ENCODE measurements around the gene RSPRY1. TPM values are rescaled to one million over a fixed set of nuclear protein-coding genes. Genes with fewer than 3 reads are reported as not detected.

The RSPRY1 gene
- total and polyA plus RNA-seq, 12 donors, result 7.7 to 43.5 (median 25.5) TPM

DNA sequence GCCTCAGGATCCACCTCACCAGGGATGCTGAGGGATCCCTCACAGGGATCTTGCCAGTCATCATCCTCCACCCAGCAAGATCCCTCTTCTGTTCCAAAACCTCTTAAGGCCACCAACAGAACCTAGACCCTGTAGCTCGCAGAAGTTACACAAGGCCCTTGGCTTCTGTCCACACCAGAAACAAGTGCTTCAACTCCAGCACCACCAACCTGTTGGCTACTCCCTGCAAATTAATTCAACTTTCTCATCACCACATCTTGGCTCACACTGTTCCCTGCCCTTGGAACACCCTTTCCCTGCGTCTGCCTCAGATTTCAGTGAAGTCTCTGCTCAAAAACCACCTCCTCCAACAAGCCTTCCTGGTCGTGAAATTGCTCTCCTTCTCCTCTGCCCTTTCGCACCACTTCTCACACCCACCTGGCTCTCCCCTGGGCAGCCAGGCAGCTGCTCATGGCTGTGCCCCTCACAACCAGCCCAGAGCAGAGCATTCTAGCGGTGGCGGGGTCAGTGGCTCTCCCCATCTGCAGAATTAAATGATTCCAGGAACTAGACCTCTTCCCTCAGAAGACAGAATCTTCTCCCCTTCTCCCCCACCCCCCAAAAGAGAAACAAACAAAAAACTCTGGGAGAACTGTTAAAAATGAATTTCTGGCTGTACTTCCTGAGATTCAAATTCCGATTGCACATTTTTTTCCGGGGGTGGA, 96.5 kb downstream of the RSPRY1 start:
- Histone ChIP-seq H3K9me3 (replicated peaks in 1 of 3) (no peaks in the 10 kb centered on the region), H3K4me1 (replicated peaks in 1 of 2) (peaks cover 16 to 18% of the 10 kb centered on the region in 2 donors), H3K27ac (no peak overlapping the region), H3K36me3 (replicated peaks in 1 of 2) (no peaks in the 10 kb centered on the region), H3K4me3 (no peak overlapping the region), H3K27me3 (no peaks in the 10 kb centered on the region)
- TF ChIP-seq POLR2A (IDR thresholded peaks at IDR 0.05), result no peak
- TF ChIP-seq, protein P1, sequence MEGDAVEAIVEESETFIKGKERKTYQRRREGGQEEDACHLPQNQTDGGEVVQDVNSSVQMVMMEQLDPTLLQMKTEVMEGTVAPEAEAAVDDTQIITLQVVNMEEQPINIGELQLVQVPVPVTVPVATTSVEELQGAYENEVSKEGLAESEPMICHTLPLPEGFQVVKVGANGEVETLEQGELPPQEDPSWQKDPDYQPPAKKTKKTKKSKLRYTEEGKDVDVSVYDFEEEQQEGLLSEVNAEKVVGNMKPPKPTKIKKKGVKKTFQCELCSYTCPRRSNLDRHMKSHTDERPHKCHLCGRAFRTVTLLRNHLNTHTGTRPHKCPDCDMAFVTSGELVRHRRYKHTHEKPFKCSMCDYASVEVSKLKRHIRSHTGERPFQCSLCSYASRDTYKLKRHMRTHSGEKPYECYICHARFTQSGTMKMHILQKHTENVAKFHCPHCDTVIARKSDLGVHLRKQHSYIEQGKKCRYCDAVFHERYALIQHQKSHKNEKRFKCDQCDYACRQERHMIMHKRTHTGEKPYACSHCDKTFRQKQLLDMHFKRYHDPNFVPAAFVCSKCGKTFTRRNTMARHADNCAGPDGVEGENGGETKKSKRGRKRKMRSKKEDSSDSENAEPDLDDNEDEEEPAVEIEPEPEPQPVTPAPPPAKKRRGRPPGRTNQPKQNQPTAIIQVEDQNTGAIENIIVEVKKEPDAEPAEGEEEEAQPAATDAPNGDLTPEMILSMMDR (IDR thresholded peaks at IDR 0.05), result no peak
- DNase-seq, result no peak
- WGBS, 4 donors, result 78 to 85% (median 82%) methylated on average over 8 of the region's 8 CpGs
- intact Hi-C loops (cut with DNase I), result loop anchor here in 1 of 2 donors (10.0 kb wide), 1 partner anchor 188 kb away; the partner anchor contains the start of gene CPNE2

DNA sequence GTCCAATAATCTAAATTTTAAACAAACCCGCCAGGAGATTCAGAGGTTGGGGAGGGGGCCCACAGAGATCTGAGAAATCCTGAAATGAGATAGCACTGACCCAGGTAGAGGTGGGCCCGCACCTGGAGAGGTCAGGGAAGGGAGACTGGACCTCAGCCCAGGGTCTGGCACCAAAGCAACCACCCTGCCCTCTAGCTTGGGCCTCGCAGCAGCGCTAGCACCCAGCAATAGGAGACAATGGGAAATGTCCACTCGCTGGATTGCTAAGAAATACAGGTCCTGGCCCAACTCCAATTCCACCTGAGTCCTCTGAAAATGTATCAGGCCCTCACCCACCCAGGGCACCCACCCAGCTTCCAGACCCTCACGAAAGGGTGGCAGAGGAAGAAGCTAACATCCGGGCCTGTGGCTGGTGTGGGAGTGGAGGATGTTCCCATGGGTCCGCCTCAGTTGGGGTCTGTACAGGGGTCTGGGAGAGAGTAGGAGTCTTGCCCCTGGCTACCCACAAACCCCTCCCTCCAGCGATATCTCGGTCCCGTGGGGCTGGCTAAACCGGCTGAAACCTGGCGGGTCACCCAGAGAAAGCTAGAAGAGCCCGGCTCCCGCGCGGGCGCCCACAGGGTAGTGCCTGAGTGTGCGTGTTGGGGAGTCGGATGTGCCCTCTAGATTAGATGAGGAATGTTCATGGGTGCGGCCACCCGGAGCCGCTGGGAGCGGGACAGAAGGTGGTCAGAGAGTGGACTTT, 97.3 kb downstream of the RSPRY1 start:
- TF ChIP-seq, protein P1 (IDR thresholded peaks at IDR 0.05), result no peak
- TF ChIP-seq POLR2A (IDR thresholded peaks at IDR 0.05), result no peak
- Histone ChIP-seq H3K27me3 (no peaks in the 10 kb centered on the region), H3K27ac (no peak overlapping the region), H3K9me3 (replicated peaks in 1 of 3) (no peaks in the 10 kb centered on the region), H3K4me1 (replicated peaks in 1 of 2) (peaks cover 16 to 18% of the 10 kb centered on the region in 2 donors), H3K36me3 (replicated peaks in 1 of 2) (no peaks in the 10 kb centered on the region), H3K4me3 (no peak overlapping the region)
- intact Hi-C loops (cut with DNase I), result loop anchor here in 1 of 2 donors (10.0 kb wide), 1 partner anchor 189 kb away; the partner anchor contains the start of gene CPNE2
- 79 to 90% (median 83%) methylated on average over 19 to 24 of the region's 24 CpGs for WGBS, 4 donors
- no peak for DNase-seq

DNA sequence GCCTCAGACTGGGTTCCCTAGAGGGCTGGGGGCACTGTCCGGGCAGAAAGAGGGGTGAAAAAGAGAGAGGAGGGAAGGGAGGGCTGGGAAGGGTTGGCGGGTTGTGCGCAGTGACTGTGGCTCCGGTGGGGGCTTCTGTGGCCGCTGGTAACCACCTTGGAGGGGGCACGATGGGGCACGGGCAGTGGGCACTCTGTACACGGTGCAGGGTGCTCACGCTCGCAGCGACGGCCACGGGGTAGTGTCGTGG, 97.8 kb downstream of the RSPRY1 start:
- H3K27ac ChIP-seq, result no peak overlapping the region
- intact Hi-C loops (cut with DNase I), result loop anchor here in 1 of 2 donors (10.0 kb wide), 1 partner anchor 189 kb away; the partner anchor contains the start of gene CPNE2

More for the DNA sequence above, 97.8 kb downstream of the RSPRY1 start:
- Histone ChIP-seq H3K36me3 (replicated peaks in 1 of 2) (no peaks in the 10 kb centered on the region), H3K9me3 (replicated peaks in 1 of 3) (no peaks in the 10 kb centered on the region), H3K27me3 (no peaks in the 10 kb centered on the region), H3K4me3 (peak overlapping the region in 1 of 4 donors; percentile 48), H3K4me1 (replicated peaks in 1 of 2) (peaks cover 16 to 18% of the 10 kb centered on the region in 2 donors)
- TF ChIP-seq, protein P1 (IDR thresholded peaks at IDR 0.05), result no peak
- TF ChIP-seq POLR2A (IDR thresholded peaks at IDR 0.05), result no peak
- WGBS, 4 donors, result 26 to 47% (median 31%) methylated on average over 5 to 14 of the region's 14 CpGs
- no peak for DNase-seq

Measured in adrenal gland (tissue), 12 donors.